ENCODE results near the gene MADCAM1. TPM values are rescaled to one million over a fixed set of nuclear protein-coding genes. Genes with fewer than 3 reads are reported as not detected.
"Not testable (repeated sequence)": the region's sequence is repeated elsewhere in the genome, so short reads cannot be mapped to it uniquely, and the experiment has no call there.

The MADCAM1 gene
- 0.36 TPM for polyA plus RNA-seq

DNA sequence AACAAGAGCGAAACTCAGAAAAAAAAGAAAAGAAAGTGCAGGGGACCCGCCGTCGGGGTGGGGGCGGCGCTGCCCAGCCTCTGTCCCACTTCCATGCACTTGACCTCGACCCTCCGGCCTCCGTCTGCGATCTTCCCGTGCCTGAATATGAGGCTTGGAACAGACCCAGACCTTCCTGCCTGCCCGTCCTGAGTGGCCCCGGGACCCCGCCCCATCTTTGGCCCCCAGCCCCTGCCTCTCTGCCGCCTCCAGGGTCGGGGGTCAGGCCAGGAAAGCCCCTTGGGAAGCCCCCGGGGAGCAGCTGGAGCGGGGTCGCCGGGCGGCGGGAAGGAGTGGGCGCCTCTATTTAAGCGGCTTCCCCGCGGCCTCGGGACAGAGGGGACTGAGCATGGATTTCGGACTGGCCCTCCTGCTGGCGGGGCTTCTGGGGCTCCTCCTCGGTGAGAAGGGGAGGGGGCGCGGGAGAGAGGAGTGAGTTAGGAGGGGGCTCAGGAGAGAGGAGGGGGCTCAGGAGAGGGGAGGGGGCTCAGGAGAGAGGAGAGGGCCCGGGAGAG, at the start of gene MADCAM1:
Gene MADCAM1, plus strand, starts transcription at position 375 of the 554 bp plus-strand sequence. Its CDS starts 14 bp downstream, at position 389.
- H3K27ac Mint-ChIP-seq, result no peak within 1 kb of the TSS
- H3K36me3 Mint-ChIP-seq, result no peaks in the 10 kb centered on the region
- H3K4me3 Mint-ChIP-seq, result peak within 1 kb of the TSS in 2 of 4 donors; percentile 22 to 72
- H3K27me3 Mint-ChIP-seq, result peaks cover 16% of the 10 kb centered on the region
- no peaks in the 10 kb centered on the region for H3K9me3 Mint-ChIP-seq
- peaks cover 0 to 3% (median 2%) of the 10 kb centered on the region in 3 donors for H3K4me1 Mint-ChIP-seq

DNA sequence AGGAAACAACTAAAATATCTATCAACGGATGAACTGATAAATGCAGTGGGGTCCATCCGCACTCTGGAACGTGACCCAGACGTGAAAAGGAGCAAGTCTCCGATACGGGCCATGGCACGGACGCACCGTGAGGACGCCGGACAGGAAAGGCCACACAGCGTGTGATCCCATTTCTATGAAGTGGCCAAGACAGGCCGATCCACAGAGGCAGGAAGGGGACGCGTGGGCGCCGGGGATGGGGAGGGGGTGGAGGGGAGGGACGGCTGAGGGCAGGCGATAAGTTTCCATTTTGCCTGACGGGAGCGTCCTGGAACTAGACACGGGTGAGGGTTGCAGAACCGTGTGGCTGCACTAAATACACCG, 49.2 kb upstream of the MADCAM1 start:
- Mint-ChIP-seq H3K9me3 (peaks cover 0 to 4% (median 3%) of the 10 kb centered on the region in 3 donors), H3K27ac (no peak overlapping the region), H3K4me3 (no peak overlapping the region), H3K4me1 (no peaks in the 10 kb centered on the region), H3K27me3 (no peaks in the 10 kb centered on the region), H3K36me3 (no peaks in the 10 kb centered on the region)

DNA sequence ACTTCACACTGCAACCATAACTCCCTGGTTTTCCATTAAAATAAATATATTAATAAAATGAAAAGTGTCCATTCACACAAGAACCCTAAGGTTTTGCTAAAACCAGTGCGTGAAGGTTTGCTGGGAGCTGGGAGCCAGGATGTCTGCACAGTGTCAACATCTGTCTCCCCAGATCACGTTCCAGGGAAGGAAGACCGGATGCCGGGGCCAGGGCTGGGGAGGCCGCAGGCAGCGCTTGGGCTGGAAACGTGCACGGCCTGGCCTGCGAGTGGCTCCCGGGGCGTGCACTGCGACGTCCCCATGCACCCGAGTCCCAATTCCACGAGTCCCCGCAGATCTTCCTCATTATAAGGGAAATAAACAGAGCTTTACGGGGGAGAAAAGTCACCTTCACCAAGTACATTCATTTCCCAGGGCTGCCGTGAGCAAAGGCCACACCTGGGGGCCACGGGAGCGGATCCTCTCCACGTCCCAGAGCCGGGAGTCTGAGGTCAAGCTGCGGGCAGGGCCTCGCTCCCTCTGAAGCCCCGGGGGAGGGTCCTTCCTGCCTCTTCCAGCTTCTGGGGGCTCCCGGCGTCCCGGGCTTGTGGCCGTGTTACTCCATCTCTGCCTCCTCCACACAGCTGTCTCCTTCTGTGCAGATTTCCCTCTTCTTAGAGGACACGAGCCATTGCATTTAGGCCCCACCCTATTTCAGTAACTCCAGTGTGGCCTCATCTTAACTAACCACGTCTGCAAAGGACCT, 48.3 kb upstream of the MADCAM1 start:
- Mint-ChIP-seq H3K27ac (no peak overlapping the region), H3K4me1 (no peaks in the 10 kb centered on the region), H3K4me3 (no peak overlapping the region), H3K27me3 (no peaks in the 10 kb centered on the region), H3K36me3 (no peaks in the 10 kb centered on the region), H3K9me3 (peaks cover 0 to 4% (median 3%) of the 10 kb centered on the region in 3 donors)

DNA sequence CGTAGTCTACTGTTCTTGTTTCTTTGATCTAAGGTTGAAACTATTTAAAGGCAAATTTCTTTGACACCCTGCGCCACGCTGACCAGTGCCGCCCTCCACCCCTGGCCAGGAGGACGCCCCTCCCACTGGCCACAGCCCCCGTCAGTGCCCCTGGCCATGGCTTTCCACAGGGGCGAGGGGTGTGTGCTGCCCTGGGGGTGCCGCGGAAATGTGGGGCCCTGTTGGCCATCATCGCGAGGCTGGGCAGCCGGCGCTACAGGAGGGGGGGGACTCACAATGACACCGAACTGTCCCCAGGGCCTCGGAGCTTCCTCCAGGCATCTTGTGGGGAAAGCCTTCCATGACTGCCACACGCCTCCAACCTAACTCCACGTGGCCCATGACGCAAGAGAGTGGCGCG, 46.4 kb upstream of the MADCAM1 start:
- no peaks in the 10 kb centered on the region for H3K36me3 Mint-ChIP-seq
- no peaks in the 10 kb centered on the region for H3K27me3 Mint-ChIP-seq
- no peak overlapping the region for H3K27ac Mint-ChIP-seq
- peaks cover 0 to 4% (median 3%) of the 10 kb centered on the region in 3 donors for H3K9me3 Mint-ChIP-seq
- H3K4me1 Mint-ChIP-seq, result no peaks in the 10 kb centered on the region
- no peak overlapping the region for H3K4me3 Mint-ChIP-seq

DNA sequence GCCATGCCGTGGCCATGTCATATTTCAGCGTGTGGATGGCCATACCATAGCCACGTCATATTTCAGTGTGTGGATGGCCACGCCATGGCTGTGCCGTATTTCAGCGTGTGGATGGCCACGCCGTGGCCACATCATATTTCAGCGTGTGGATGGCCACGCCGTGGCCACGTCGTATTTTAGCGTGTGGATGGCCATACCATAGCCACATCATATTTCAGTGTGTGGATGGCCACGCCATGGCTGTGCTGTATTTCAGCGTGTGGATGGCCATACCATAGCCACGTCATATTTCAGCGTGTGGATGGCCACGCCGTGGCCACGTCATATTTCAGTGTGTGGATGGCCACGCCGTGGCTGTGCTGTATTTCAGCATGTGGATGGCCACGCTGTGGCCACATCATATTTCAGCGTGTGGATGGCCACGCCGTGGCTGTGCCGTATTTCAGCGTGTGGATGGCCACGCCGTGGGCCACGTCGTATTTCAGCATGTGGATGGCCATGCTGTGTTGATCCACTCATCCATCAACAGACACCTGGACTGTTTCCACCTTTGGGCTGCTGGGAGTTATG, 45.3 kb upstream of the MADCAM1 start:
- H3K4me3 Mint-ChIP-seq, H3K27ac Mint-ChIP-seq, H3K27me3 Mint-ChIP-seq, H3K36me3 Mint-ChIP-seq, H3K9me3 Mint-ChIP-seq, H3K4me1 Mint-ChIP-seq: not testable (repeated sequence)

DNA sequence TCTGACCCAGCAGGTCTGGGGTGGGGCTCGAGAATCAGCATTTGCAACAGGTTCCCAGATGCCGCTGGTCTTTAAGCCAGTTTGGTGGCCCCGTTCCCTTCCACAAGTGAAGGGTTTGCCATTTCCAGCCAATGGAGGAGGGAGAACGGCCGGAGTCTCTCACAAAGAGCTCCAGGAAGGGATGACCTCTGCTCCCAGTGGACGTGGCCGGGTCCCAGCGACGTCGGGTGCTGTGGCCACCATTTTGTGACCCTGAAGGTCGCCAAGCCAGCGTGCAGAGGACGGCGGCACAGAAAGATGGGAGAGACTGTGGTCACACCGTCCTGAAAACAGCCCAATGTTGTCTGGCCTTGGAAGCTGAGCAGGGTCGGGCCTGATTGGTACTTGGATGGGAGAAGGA, 43.5 kb upstream of the MADCAM1 start:
- Mint-ChIP-seq H3K9me3 (peaks cover 0 to 4% (median 3%) of the 10 kb centered on the region in 3 donors), H3K36me3 (no peaks in the 10 kb centered on the region), H3K4me1 (no peaks in the 10 kb centered on the region), H3K27ac (no peak overlapping the region), H3K27me3 (no peaks in the 10 kb centered on the region), H3K4me3 (no peak overlapping the region)

DNA sequence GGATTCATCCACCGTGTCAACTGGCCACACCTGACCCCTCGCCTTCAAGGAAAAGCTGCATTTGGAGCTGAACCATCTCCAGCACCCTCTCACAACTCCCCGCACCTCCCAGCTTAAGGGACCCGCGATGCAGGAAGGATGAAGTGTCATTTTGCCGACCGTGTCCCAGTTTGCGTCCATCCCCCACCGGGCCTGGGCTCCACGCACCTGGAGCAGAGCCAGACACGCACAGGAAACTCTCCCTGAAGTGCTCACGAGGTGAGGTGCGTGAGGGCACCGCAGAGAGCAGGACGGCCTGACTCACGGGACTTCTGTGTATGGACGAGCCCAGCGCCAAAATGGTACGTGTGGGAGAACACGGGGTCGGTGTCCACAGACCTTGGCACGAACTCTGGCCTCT, 42.7 kb upstream of the MADCAM1 start:
- Mint-ChIP-seq H3K4me1 (no peaks in the 10 kb centered on the region), H3K27me3 (no peaks in the 10 kb centered on the region), H3K9me3 (peaks cover 0 to 4% (median 3%) of the 10 kb centered on the region in 3 donors), H3K4me3 (no peak overlapping the region), H3K36me3 (no peaks in the 10 kb centered on the region), H3K27ac (no peak overlapping the region)

DNA sequence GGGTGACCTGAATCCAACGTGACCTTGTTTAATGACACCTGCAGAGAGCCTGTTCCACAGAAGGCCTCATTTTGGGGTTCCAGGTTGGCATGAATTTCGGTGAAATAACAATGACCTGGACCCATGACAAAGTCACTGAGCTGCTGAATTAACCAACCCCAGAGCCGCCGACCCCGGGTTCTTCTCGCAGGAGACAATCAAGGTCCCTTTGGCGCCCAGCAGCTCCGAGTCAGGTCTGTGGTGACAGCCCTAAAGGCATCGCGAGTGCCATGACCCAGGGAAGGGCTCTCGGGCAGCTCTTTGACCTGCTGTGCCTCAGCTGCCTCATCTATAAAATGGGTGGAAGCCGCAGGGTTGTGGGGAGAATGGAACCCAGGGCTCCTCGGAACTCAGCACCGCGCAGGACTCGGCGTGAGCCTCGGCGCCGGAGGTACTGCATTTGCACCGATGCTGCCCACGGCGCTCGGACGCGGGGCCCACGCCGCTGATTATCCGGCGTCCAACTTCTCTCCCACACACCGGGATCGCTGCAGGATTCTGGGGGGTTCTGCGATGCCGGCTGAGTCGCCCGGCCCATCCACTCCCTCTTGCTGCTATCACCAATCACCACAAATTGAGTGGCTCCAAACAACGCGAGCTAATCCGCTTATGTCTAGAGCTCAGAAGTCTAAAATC, 41.1 kb upstream of the MADCAM1 start:
- Mint-ChIP-seq H3K27me3 (peaks cover 5% of the 10 kb centered on the region), H3K36me3 (no peaks in the 10 kb centered on the region), H3K27ac (no peak overlapping the region), H3K9me3 (peaks cover 0 to 4% (median 3%) of the 10 kb centered on the region in 3 donors), H3K4me1 (peaks cover 0 to 4% (median 0%) of the 10 kb centered on the region in 3 donors), H3K4me3 (no peak overlapping the region)

DNA sequence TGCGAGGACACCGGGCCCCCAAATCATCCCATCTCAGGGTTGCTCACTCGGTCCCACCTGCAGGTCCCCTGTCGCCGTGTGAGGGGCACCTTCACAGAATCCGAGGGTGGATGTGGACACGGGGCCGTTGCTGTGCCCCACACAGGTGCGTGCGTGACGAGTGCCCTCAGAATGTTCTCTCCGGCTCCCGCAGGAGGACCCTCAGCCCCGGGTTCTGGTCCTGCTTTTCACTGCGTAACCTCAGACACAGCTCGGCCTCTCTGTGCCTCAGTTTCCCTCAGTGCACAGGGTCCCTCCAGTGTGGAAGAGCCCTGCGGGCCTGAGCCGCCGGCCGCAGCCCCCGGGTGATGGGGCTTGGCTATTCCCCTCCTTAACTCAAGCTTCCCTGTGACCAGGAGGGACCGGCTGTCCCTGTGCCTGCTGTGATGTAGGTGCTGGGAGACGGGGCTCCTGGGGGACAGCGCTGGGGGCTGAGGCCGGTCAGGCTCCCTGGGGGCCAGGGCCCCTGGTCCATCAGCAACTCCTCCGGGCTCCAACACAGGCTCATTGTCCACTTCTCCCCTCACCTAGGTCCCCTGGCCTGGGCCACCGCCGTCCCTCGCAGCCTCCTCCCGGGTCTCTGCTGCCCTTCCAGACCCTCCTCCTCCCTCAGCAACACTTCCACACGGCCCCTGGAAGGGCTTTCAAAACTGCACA, 40.3 kb upstream of the MADCAM1 start:
- Mint-ChIP-seq H3K36me3 (no peaks in the 10 kb centered on the region), H3K27ac (no peak overlapping the region), H3K4me1 (peaks cover 0 to 4% (median 0%) of the 10 kb centered on the region in 3 donors)

DNA sequence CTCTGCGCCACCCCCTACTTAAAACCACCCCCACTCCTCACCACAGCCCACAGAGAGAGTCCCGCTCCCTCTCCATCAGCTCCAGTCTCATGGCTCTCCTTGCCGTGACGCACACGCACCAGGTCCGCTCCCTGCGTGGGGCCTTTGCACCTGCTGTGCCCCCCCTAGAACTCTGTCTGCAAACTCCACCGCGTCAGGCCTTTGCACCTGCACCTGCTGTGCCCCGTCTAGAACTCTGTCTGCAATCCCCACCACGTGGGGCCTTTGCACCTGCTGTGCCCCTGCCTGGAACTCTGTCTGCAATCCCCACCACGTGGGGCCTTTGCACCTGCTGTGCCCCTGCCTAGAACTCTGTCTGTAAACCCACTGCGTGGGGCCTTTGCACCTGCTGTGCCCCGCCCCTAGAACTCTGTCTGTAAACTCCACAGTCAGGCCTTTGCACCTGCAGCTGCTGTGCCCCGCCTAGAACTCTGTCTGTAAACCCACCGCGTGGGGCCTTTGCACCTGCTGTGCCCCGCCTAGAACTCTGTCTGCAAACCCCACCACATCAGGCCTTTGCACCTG, 39.7 kb upstream of the MADCAM1 start:
- Mint-ChIP-seq H3K36me3 (no peaks in the 10 kb centered on the region), H3K27ac (no peak overlapping the region), H3K9me3 (no peaks in the 10 kb centered on the region), H3K4me3 (no peak overlapping the region), H3K27me3 (peaks cover 7% of the 10 kb centered on the region), H3K4me1 (peaks cover 0 to 4% (median 0%) of the 10 kb centered on the region in 3 donors)

More for the DNA sequence above, 40.3 kb upstream of the MADCAM1 start:
- H3K9me3 Mint-ChIP-seq, result no peaks in the 10 kb centered on the region
- H3K27me3 Mint-ChIP-seq, result peaks cover 5% of the 10 kb centered on the region
- H3K4me3 Mint-ChIP-seq, result no peak overlapping the region

DNA sequence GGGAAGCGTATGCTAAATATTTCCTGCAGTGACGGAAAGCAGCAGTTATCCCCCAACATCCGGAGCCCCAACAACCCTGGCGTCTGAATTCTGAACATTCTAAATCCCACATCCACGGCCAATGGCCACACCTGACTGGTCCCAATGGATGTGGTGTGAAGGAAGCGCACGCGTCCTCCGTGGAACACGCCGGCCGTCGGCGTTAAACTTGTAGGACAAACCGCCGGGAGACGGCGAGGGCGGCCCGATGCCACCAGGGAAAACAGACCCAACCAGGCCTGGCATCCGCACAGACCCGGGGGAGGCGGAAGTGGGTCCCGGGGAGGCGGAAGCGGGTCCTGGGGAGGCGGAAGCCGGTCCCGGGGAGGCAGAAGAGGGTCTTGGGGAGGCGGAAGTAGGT, 38.6 kb upstream of the MADCAM1 start:
- Mint-ChIP-seq H3K36me3 (no peaks in the 10 kb centered on the region), H3K4me3 (no peak overlapping the region), H3K27me3 (peaks cover 12% of the 10 kb centered on the region)

DNA sequence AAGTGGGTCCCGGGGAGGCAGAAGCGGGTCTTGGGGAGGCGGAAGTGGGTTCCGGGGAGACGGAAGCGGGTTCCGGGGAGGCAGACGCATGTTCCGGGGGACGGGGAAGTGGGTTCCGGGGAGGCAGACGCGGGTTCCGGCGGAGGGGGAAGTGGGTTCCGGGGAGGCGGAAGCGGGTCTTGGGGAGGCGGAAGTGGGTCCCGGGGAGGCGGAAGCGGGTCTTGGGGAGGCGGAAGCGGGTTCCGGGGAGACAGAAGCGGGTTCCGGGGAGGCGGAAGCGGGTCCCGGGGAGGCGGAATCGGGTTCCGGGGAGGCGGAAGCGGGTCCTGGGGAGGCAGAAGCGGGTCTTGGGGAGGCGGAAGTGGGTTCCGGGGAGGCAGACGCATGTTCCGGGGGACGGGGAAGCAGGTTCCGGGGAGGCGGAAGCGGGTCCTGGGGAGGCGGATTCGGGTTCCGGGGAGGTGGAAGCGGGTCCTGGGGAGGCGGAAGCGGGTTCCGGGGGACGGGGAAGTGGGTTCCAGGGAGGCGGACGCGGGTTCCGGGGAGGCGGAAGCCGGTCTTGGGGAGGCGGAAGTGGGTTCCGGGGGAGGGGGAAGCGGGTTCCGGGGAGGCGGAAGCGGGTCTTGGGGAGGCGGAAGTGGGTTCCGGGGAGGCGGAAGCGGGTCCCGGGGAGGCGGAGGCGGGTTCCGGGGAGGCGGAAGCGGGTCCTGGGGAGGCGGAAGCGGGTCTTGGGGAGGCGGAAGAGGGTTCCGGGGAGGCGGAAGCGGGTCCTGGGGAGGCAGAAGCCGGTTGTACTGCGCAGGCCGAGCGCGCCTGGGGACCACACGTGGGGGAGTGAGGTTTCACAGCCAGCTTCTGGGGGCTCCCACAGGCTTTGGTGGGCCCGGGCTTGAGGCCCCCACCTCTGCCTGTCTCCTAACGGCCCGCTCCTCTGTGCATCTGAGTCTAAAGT, 37.9 kb upstream of the MADCAM1 start:
- Mint-ChIP-seq H3K27ac (no peak overlapping the region), H3K4me1 (peaks cover 0 to 4% (median 0%) of the 10 kb centered on the region in 3 donors), H3K9me3 (no peaks in the 10 kb centered on the region), H3K4me3 (no peak overlapping the region), H3K36me3 (no peaks in the 10 kb centered on the region), H3K27me3 (peaks cover 15% of the 10 kb centered on the region)

More for the DNA sequence above, 38.6 kb upstream of the MADCAM1 start:
- H3K4me1 Mint-ChIP-seq, result peaks cover 0 to 4% (median 0%) of the 10 kb centered on the region in 3 donors
- peak overlapping the region in 1 of 3 donors; percentile 62 for H3K27ac Mint-ChIP-seq
- no peaks in the 10 kb centered on the region for H3K9me3 Mint-ChIP-seq

DNA sequence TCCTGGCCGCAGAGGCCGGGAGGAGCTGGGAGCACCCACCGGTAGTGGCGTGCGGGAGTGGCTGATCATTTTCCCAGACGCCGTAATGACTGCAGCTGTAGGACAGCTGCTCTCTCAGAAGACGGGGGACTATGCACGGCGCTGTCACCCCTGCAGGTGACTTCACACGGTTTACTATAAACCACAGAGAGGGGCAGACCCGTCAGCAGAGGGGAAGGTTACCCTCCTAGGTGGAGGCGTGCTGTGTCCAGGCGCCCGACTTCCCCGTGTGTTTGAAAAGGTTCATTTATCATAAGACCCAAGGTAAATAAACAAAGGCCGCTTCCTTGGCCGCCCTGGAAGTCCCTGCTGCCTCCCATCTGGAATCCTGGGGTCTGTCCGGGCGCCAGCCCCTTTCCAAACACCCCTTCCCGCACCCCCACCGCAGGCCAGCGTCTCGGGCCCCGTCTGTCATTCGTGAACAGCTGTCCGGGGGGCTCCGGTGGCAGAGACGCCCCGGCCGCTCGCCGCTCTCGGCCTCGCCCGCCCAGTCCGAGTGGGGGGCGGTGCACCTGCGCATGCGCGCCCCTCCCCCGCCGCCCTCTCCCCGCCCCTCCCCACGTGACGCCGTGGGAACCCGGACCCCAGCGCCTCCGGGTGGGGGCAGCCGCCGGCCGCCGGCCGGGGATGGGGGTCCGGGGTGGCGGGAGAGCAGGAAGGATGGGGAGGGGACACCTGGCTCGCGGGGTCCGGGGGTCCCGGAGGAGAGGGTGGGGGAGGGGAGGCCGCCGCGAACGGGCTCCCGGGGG, 36.4 kb upstream of the MADCAM1 start:
- no peaks in the 10 kb centered on the region for H3K9me3 Mint-ChIP-seq
- peaks cover 15% of the 10 kb centered on the region for H3K27me3 Mint-ChIP-seq
- H3K4me1 Mint-ChIP-seq, result peaks cover 0 to 4% (median 0%) of the 10 kb centered on the region in 3 donors
- peak overlapping the region; percentile 60 to 82 (median 68) for H3K4me3 Mint-ChIP-seq
- H3K36me3 Mint-ChIP-seq, result no peaks in the 10 kb centered on the region
- H3K27ac Mint-ChIP-seq, result peak overlapping the region in 1 of 3 donors; percentile 60
